ENCODE measurements around the gene FAM114A2.

FAM114A2 gene

GRCh38 chr5:154055201-154055600 is 16.5 kb upstream of the FAM114A2 start:
- TF ChIP-seq, protein P1, sequence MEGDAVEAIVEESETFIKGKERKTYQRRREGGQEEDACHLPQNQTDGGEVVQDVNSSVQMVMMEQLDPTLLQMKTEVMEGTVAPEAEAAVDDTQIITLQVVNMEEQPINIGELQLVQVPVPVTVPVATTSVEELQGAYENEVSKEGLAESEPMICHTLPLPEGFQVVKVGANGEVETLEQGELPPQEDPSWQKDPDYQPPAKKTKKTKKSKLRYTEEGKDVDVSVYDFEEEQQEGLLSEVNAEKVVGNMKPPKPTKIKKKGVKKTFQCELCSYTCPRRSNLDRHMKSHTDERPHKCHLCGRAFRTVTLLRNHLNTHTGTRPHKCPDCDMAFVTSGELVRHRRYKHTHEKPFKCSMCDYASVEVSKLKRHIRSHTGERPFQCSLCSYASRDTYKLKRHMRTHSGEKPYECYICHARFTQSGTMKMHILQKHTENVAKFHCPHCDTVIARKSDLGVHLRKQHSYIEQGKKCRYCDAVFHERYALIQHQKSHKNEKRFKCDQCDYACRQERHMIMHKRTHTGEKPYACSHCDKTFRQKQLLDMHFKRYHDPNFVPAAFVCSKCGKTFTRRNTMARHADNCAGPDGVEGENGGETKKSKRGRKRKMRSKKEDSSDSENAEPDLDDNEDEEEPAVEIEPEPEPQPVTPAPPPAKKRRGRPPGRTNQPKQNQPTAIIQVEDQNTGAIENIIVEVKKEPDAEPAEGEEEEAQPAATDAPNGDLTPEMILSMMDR (IDR thresholded peaks at IDR 0.05; ENCODE audit: borderline replicate concordance, control extremely low read depth, extremely low read depth, insufficient read depth, missing control alignments): no peak
- DNase-seq (ENCODE audit: low spot score): no peak
- in situ Hi-C loops (cut with MboI; ENCODE audit: low sequenced_read_pairs, unreplicated experiment): loop anchor here (25.0 kb wide), 1 partner anchor 557 kb away; no protein-coding TSS in a partner anchor

DNA sequence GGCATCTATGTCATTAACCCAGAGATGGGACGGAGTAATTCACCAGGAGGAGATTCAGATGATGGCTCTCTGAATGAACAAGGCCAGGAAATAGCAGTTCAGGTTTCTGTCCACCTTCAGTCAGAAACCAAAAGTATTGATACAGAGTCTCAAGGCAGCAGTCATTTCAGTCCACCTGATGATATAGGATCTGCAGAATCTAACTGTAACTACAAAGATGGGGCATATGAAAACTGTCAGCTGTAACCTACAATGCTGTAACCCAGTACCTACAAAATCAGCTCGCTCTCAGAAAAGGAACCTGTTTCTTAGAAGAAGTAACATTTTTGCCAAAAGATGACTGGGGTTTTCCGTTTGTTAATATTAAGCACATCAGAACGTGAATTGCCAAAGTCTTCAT is 14.8 kb upstream of the FAM114A2 start:
- TF ChIP-seq, protein P1 (IDR thresholded peaks at IDR 0.05; ENCODE audit: borderline replicate concordance, control extremely low read depth, extremely low read depth, insufficient read depth, missing control alignments): no peak
- no peak for DNase-seq (ENCODE audit: low spot score)
- in situ Hi-C loops (cut with MboI; ENCODE audit: low sequenced_read_pairs, unreplicated experiment): loop anchor here (25.0 kb wide), 1 partner anchor 559 kb away; no protein-coding TSS in a partner anchor

DNA sequence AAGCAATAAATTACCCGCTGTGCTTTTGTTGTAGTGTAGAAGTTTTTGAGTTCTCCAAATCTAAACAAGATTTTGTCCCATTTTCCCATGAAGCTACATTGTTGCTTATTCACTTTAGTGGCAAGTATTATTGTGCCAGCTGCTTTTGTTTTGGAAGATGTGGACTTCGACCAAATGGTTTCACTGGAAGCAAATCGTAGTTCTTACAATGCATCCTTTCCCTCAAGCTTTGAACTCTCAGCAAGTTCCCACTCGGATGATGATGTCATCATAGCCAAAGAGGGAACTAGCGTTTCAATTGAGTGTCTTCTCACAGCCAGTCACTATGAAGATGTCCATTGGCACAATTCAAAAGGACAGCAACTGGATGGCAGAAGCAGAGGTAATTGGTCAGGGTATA is 10.9 kb upstream of the FAM114A2 start:
- in situ Hi-C loops (cut with MboI; ENCODE audit: low sequenced_read_pairs, unreplicated experiment): loop anchor here (25.0 kb wide), 1 partner anchor 563 kb away; no protein-coding TSS in a partner anchor
- DNase-seq (ENCODE audit: low spot score): no peak
- TF ChIP-seq, protein P1 (IDR thresholded peaks at IDR 0.05; ENCODE audit: borderline replicate concordance, control extremely low read depth, extremely low read depth, insufficient read depth, missing control alignments): no peak

DNA sequence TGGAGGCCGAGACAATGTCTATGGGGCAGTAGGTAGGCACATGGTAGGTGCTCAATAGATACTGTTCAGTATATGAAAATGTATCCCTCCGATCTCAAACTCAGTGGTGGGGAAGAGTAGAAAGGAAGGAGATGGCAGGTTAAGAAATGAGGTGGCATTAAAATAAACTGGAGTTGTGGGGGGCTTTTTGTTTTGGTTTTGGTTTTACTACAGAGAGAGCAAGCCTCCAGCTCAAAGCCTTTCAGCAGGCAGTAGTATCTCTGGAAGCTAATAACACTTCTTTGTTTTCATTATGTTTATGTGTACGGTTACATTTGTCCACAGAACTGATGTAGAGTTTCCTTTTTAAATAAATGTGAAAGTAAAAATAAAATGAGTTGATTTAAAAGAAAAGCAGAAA is 8.6 kb upstream of the FAM114A2 start:
- TF ChIP-seq, protein P1 (IDR thresholded peaks at IDR 0.05; ENCODE audit: borderline replicate concordance, control extremely low read depth, extremely low read depth, insufficient read depth, missing control alignments): no peak
- DNase-seq (ENCODE audit: low spot score): no peak
- in situ Hi-C loops (cut with MboI; ENCODE audit: low sequenced_read_pairs, unreplicated experiment): no loop called here

DNA sequence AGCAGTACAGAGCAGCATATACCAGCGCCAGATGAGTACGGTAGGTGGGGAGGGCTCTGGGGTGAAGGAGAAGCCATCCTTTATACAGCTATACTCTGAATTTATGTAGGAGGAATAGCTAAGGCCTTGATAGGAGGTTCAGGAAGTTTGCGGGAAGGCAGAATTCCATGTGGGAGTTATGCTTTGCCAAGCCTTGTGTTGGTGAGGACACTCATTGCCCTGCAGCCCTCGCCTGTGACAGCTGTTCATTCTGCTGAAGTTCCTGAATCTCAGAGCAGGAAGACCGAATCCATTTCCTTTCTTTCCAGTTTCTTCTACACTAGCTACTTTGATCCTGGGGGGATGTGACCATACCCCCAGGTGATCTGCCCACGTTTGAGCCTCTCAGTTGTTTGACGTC is 7.8 kb upstream of the FAM114A2 start:
- TF ChIP-seq, protein P1 (IDR thresholded peaks at IDR 0.05; ENCODE audit: borderline replicate concordance, control extremely low read depth, extremely low read depth, insufficient read depth, missing control alignments): no peak
- in situ Hi-C loops (cut with MboI; ENCODE audit: low sequenced_read_pairs, unreplicated experiment): no loop called here
- no peak for DNase-seq (ENCODE audit: low spot score)

DNA sequence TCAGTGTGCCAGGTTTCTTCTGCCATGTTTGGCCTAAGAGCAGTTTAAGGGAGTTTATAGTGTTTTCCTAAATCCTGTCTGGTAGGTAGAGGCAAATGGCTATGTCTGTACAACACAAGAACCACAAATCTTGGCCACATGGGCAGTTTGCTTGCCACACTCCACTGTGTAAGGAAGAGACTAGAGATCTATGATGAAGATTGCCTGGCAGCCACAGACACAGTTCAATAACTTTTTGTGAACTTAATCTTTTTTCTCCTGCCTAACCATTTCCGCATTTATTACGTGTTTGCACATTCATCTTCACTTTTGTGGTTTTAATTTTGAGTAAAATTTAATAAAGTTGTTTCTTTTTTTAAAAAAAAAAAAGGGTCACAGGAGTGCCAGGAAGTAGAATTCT is 5.9 kb upstream of the FAM114A2 start:
- in situ Hi-C loops (cut with MboI; ENCODE audit: low sequenced_read_pairs, unreplicated experiment): no loop called here
- DNase-seq (ENCODE audit: low spot score): no peak
- TF ChIP-seq, protein P1 (IDR thresholded peaks at IDR 0.05; ENCODE audit: borderline replicate concordance, control extremely low read depth, extremely low read depth, insufficient read depth, missing control alignments): no peak

DNA sequence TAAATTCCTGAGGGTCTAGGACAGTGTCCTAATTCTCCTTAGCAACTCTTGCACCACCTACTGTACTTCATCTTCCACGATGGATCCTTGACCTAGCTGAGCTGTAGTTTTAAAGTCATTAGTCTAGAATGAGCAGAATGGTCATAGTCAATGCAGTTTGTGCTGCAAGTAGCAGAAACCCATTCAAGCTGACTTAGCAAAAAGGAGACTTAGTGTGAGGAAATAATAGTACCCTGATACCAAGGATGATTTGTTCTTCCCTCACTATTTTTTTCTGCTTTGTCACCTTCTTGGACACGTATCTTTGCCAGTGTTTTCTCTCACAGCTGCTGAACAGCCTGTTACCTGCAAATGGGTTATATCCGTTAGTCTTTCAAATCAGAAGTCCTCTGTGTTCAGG is 5.4 kb upstream of the FAM114A2 start:
- TF ChIP-seq, protein P1 (IDR thresholded peaks at IDR 0.05; ENCODE audit: borderline replicate concordance, control extremely low read depth, extremely low read depth, insufficient read depth, missing control alignments): no peak
- DNase-seq (ENCODE audit: low spot score): no peak
- in situ Hi-C loops (cut with MboI; ENCODE audit: low sequenced_read_pairs, unreplicated experiment): no loop called here
